HEK293 (cell line): Measurements from ENCODE around the gene PPP5C.
"Not testable (repeated sequence)": the region's sequence is repeated elsewhere in the genome, so short reads cannot be mapped to it uniquely, and the experiment has no call there.

Experiments used
- CTCF ChIA-PET: fragments of 350-600 bp; formaldehyde crosslinking; extraction: SDS; loops from one replicate; lab custom pipeline; 2021; ENCODE audit warnings: antibody characterized with exemption; lab: Yijun Ruan, JAX
- POLR2A ChIA-PET: fragments of 300-600 bp; formaldehyde crosslinking; extraction: SDS; loops from one replicate; lab custom pipeline; 2020; ENCODE audit warnings: antibody characterized with exemption, inconsistent platforms; lab: Yijun Ruan, JAX
- H3K27ac ChIP-seq: fragments of 200-500 bp; sonication (Bioruptor generic); 2 replicates; pipeline ENCODE4 v1.5.1; 2014; ENCODE audit warnings: low read depth, low read length, control low read depth, inconsistent platforms; ENCODE audit errors: extremely low read depth
- H3K36me3 ChIP-seq, 2 experiments: fragments of 200-500 bp in 1 of 2; sonication (Bioruptor generic) in 1 of 2; 1 replicate in 1 of 2; 2 replicates in 1 of 2; pipeline ENCODE4 v1.5.1; 2014 to 2017; ENCODE audit warnings: inconsistent platforms in 2 of 2, low read length in 2 of 2; ENCODE audit not compliant: control insufficient read depth in 2 of 2, insufficient read depth in 1 of 2
- H3K4me1 ChIP-seq: fragments of 200-500 bp; sonication (Bioruptor generic); 2 replicates; pipeline ENCODE4 v1.5.1; 2014; ENCODE audit warnings: mild to moderate bottlenecking, low read length, inconsistent platforms; ENCODE audit not compliant: control insufficient read depth, insufficient read depth
- H3K4me3 ChIP-seq: 2 replicates; pipeline ENCODE4 v1.5.1; 2011; ENCODE audit warnings: low read depth, mild to moderate bottlenecking, control low read depth, low read length, moderate library complexity
- H3K9me3 ChIP-seq: fragments of 200-500 bp; sonication (Bioruptor generic); 2 replicates; pipeline ENCODE4 v1.5.1; 2014; ENCODE audit warnings: low read depth, low read length, inconsistent platforms; ENCODE audit not compliant: control insufficient read depth, insufficient read depth
- AEBP2 ChIP-seq: fragments of 450-650 bp; formaldehyde crosslinking; IDR thresholded peaks from 2 replicates; pipeline ENCODE4 v1.5.1; 2016; ENCODE audit warnings: missing biosample characterization, missing genetic modification characterization, borderline replicate concordance
- SP2 ChIP-seq: fragments of 450-650 bp; formaldehyde crosslinking; IDR thresholded peaks from 2 replicates; pipeline ENCODE4 v1.5.1; 2016; ENCODE audit warnings: missing biosample characterization, missing genetic modification characterization
- ZNF155 ChIP-seq: fragments of 450-650 bp; formaldehyde crosslinking; IDR thresholded peaks from 2 replicates; pipeline ENCODE4 v1.5.1; 2016; ENCODE audit warnings: missing biosample characterization, missing genetic modification characterization
- ZNF174 ChIP-seq: fragments of 450-650 bp; formaldehyde crosslinking; IDR thresholded peaks from 2 replicates; pipeline ENCODE4 v1.5.0; 2017; ENCODE audit warnings: missing biosample characterization, mild to moderate bottlenecking, missing genetic modification characterization
- ZNF211 ChIP-seq: fragments of 450-650 bp; formaldehyde crosslinking; IDR thresholded peaks from 2 replicates; pipeline ENCODE4 v1.5.1; 2016; ENCODE audit warnings: low read depth, missing biosample characterization, missing genetic modification characterization
- ZNF23 ChIP-seq: fragments of 450-650 bp; formaldehyde crosslinking; IDR thresholded peaks from 2 replicates; pipeline ENCODE4 v1.5.1; 2016; ENCODE audit warnings: missing biosample characterization, missing genetic modification characterization, borderline replicate concordance
- ZNF423 ChIP-seq: fragments of 450-650 bp; formaldehyde crosslinking; IDR thresholded peaks from 2 replicates; pipeline ENCODE4 v1.5.1; 2016; ENCODE audit warnings: missing biosample characterization, missing genetic modification characterization
- ZNF544 ChIP-seq: fragments of 450-650 bp; formaldehyde crosslinking; IDR thresholded peaks from 2 replicates; pipeline ENCODE4 v1.5.0; 2017; ENCODE audit warnings: missing biosample characterization, missing genetic modification characterization
- ZNF548 ChIP-seq: fragments of 450-650 bp; formaldehyde crosslinking; IDR thresholded peaks from 2 replicates; pipeline ENCODE4 v1.5.1; 2016; ENCODE audit warnings: missing biosample characterization, missing genetic modification characterization
- ZNF549 ChIP-seq: fragments of 450-650 bp; IDR thresholded peaks from 2 replicates; pipeline ENCODE4 v1.5.1; 2018; ENCODE audit warnings: missing biosample characterization, missing genetic modification characterization, mild to moderate bottlenecking, inconsistent platforms, moderate library complexity
- ZNF621 ChIP-seq: fragments of 450-650 bp; formaldehyde crosslinking; IDR thresholded peaks from 2 replicates; pipeline ENCODE4 v1.5.1; 2017; ENCODE audit warnings: missing biosample characterization, missing genetic modification characterization
- ZNF629 ChIP-seq: fragments of 450-650 bp; formaldehyde crosslinking; IDR thresholded peaks from 2 replicates; pipeline ENCODE4 v1.5.1; 2017; ENCODE audit warnings: missing biosample characterization, missing genetic modification characterization
- ZNF76 ChIP-seq: fragments of 450-650 bp; formaldehyde crosslinking; IDR thresholded peaks from 2 replicates; pipeline ENCODE4; 2016; ENCODE audit warnings: low read depth, missing biosample characterization, missing genetic modification characterization, borderline replicate concordance
- TF ChIP-seq, protein P1 (sequence below): fragments of 450-650 bp; formaldehyde crosslinking; IDR thresholded peaks from 2 replicates; pipeline ENCODE4 v1.5.1; 2017; ENCODE audit warnings: missing biosample characterization, missing genetic modification characterization
- TF ChIP-seq, protein P2 (sequence below): IDR thresholded peaks from 2 replicates; pipeline ENCODE4 v1.6.1; 2011; ENCODE audit warnings: mild to moderate bottlenecking, low read depth, low read length, borderline replicate concordance

PPP5C gene

GRCh38 chr19:46374536-46375475 is 27.9 kb downstream of the PPP5C start:
- Histone ChIP-seq H3K9me3 (no peaks in the 10 kb centered on the region), H3K4me1 (peaks cover 8% of the 10 kb centered on the region)
- ChIA-PET POLR2A (no interaction called here), CTCF (interaction anchor here (0.5 to 1.8 kb wide), 3 partner anchors 21 to 285 kb away, joined by 3 to 9 read pairs (median 5); no protein-coding TSS in a partner anchor)
- TF ChIP-seq SP2 (tag by site-specific recombination) (no peak), AEBP2 (no peak), ZNF23 (tag by site-specific recombination) (no peak), ZNF544 (no peak), ZNF621 (no peak), ZNF155 (no peak), ZNF174 (tag by site-specific recombination) (no peak), ZNF211 (tag by site-specific recombination) (no peak), ZNF76 (tag by site-specific recombination) (no peak), ZNF423 (tag by site-specific recombination) (no peak), ZNF548 (no peak), ZNF549 (tag by site-specific recombination) (no peak), ZNF629 (no peak)
- TF ChIP-seq, protein P1, sequence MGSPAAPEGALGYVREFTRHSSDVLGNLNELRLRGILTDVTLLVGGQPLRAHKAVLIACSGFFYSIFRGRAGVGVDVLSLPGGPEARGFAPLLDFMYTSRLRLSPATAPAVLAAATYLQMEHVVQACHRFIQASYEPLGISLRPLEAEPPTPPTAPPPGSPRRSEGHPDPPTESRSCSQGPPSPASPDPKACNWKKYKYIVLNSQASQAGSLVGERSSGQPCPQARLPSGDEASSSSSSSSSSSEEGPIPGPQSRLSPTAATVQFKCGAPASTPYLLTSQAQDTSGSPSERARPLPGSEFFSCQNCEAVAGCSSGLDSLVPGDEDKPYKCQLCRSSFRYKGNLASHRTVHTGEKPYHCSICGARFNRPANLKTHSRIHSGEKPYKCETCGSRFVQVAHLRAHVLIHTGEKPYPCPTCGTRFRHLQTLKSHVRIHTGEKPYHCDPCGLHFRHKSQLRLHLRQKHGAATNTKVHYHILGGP (tag by site-specific recombination): no peak
- TF ChIP-seq, protein P2, sequence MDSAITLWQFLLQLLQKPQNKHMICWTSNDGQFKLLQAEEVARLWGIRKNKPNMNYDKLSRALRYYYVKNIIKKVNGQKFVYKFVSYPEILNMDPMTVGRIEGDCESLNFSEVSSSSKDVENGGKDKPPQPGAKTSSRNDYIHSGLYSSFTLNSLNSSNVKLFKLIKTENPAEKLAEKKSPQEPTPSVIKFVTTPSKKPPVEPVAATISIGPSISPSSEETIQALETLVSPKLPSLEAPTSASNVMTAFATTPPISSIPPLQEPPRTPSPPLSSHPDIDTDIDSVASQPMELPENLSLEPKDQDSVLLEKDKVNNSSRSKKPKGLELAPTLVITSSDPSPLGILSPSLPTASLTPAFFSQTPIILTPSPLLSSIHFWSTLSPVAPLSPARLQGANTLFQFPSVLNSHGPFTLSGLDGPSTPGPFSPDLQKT: no peak
- TF ChIP-seq, all 188 proteins: peak for 0
- Histone ChIP-seq H3K4me3 (no peak overlapping the region), H3K36me3 (peaks cover 32 to 74% of the 10 kb centered on the region in 2 experiments), H3K27ac (no peak overlapping the region)

GRCh38 chr19:46375476-46376067 is 28.7 kb downstream of the PPP5C start:
- CTCF ChIA-PET: interaction anchor here (1.8 kb wide), 1 partner anchor 20 kb away, joined by 9 read pairs; no protein-coding TSS in a partner anchor
- H3K9me3 ChIP-seq, H3K27ac ChIP-seq, H3K4me1 ChIP-seq, POLR2A ChIA-PET, H3K4me3 ChIP-seq: not testable (repeated sequence)
- peaks cover 40 to 72% of the 10 kb centered on the region in 2 experiments for H3K36me3 ChIP-seq
